GM23338 (cell line): ENCODE data around the gene SHISA9. TPM values are rescaled to one million over a fixed set of nuclear protein-coding genes. Genes with fewer than 3 reads are reported as not detected.

Experiments used
- CREB1 ChIP-seq: fragments of 250-450 bp; sonication (Bioruptor Pico); IDR thresholded peaks from 2 replicates; pipeline ENCODE4 v1.5.0; 2020; ENCODE audit warnings: low read depth, mild to moderate bottlenecking, moderate library complexity
- CTCF ChIP-seq, 2 experiments: fragments of 200-600 bp in 1 of 2; sonication (generic) in 1 of 2; conservative IDR thresholded peaks; 2 replicates each; pipeline versions ENCODE4 v1.5.1 to v1.6.1; 2016 to 2017; ENCODE audit warnings: antibody characterized with exemption in 2 of 2, low read depth in 2 of 2, mild to moderate bottlenecking in 2 of 2, moderate library complexity in 1 of 2
- ETS1 ChIP-seq: IDR thresholded peaks from 2 replicates; pipeline ENCODE4 v1.6.1; 2016; ENCODE audit warnings: antibody characterized with exemption
- EZH2 ChIP-seq: fragments of 200-600 bp; sonication (generic); IDR thresholded peaks from one replicate; pipeline ENCODE4 v1.8.0; 2017; ENCODE audit warnings: antibody characterized with exemption, mild to moderate bottlenecking, low read depth; ENCODE audit not compliant: unreplicated experiment
- EZH2phosphoT487 ChIP-seq: fragments of 200-600 bp; sonication (generic); IDR thresholded peaks from one replicate; pipeline ENCODE4 v1.8.1; 2018; ENCODE audit warnings: antibody characterized with exemption; ENCODE audit not compliant: unreplicated experiment
- JUNB ChIP-seq: IDR thresholded peaks from one replicate; pipeline ENCODE4 v1.6.1; 2016; ENCODE audit warnings: antibody characterized with exemption; ENCODE audit not compliant: unreplicated experiment
- POLR2AphosphoS5 ChIP-seq: IDR thresholded peaks from 2 replicates; pipeline ENCODE4 v1.6.1; 2016; ENCODE audit warnings: antibody characterized with exemption, low read depth
- STAT1 ChIP-seq: IDR thresholded peaks from one replicate; pipeline ENCODE4 v1.6.1; 2016; ENCODE audit warnings: antibody characterized with exemption; ENCODE audit not compliant: unreplicated experiment
- ZNF114 ChIP-seq: fragments of 250-450 bp; sonication (Bioruptor Pico); IDR thresholded peaks from 2 replicates; pipeline ENCODE4 v1.5.0; 2020; ENCODE audit warnings: mild to moderate bottlenecking, moderate library complexity
- ZNF331 ChIP-seq: fragments of 250-450 bp; sonication (Bioruptor Pico); IDR thresholded peaks from 2 replicates; pipeline ENCODE4 v1.5.0; 2020; ENCODE audit warnings: low read depth, mild to moderate bottlenecking, moderate library complexity
- ZNF462 ChIP-seq: fragments of 250-450 bp; sonication (Bioruptor Pico); IDR thresholded peaks from 2 replicates; pipeline ENCODE4 v1.5.0; 2020; ENCODE audit warnings: mild to moderate bottlenecking, moderate library complexity
- polyA plus RNA-seq: library from polyadenylated mRNA; unstranded; fragments of >200 nt; fragmentation: Nextera tagmentation; extraction: Ambion mirVana; gene quantifications from 2 replicates; pipeline ENCODE4 v1.2.1, GENCODE V29; 2016
- total RNA-seq: library from RNA; depleted of rRNA; stranded (reverse); fragments of >200 nt; shearing (Covaris generic); gene quantifications from 2 replicates; pipeline ENCODE4 v1.2.3, GENCODE V29; 2014

SHISA9 gene
- total and polyA plus RNA-seq, 2 experiments from 2014 or later, result 10.4 to 45.6 TPM

- no peak for TF ChIP-seq ZNF462 (CRISPR knock-in tag)
- TF ChIP-seq ZNF331 (CRISPR knock-in tag), result no peak
- TF ChIP-seq CREB1 (CRISPR knock-in tag), result no peak
- TF ChIP-seq ETS1, result no peak
- TF ChIP-seq EZH2, result no peak
- TF ChIP-seq STAT1, result no peak
- TF ChIP-seq ZNF114 (CRISPR knock-in tag), result no peak
- no peak for TF ChIP-seq POLR2AphosphoS5
- TF ChIP-seq JUNB, result no peak
- no peak for TF ChIP-seq CTCF (conservative IDR thresholded peaks at IDR 0.05; ENCODE audit: low read depth in 2 of 2)
- no peak for TF ChIP-seq EZH2phosphoT487
These were observed 212.3 kb downstream of the SHISA9 start (continued) for GRCh38 chr16:13113741-13114140.
